ENCODE data around the gene OTC.

OTC gene

GRCh38 chrX:38341442-38341841 is 11.0 kb upstream of the OTC start:
- no peak for TF ChIP-seq EZH2phosphoT487 (IDR thresholded peaks at IDR 0.05; ENCODE audit: low read depth)

GRCh38 chrX:38342853-38343778 is 9.3 kb upstream of the OTC start:
- Histone ChIP-seq H3K79me2 (ENCODE audit: low read length) (no peaks in the 10 kb centered on the region), H3K36me3 (replicated peaks; ENCODE audit: low read depth, low read length) (no peaks in the 10 kb centered on the region), H3K4me2 (ENCODE audit: low read length) (no peak overlapping the region), H3K27me3 (ENCODE audit: low read depth, low read length) (no peaks in the 10 kb centered on the region), H3K4me3 (ENCODE audit: low read length) (no peak overlapping the region), H3K9me3 (ENCODE audit: insufficient read depth, low read length) (no peaks in the 10 kb centered on the region), H4K20me1 (ENCODE audit: insufficient read depth, low read length) (no peaks in the 10 kb centered on the region), H3K9ac (ENCODE audit: low read length) (no peak overlapping the region), H3K27ac (ENCODE audit: low read length) (no peak overlapping the region), H3K4me1 (ENCODE audit: low read length) (peaks cover 10% of the 10 kb centered on the region), H2AFZ (ENCODE audit: low read depth, low read length) (no peak overlapping the region)
- TF ChIP-seq EZH2phosphoT487 (IDR thresholded peaks at IDR 0.05; ENCODE audit: low read depth) (no peak), CTCF (IDR thresholded peaks at IDR 0.05; ENCODE audit: low read depth, low read length) (no peak)

More at GRCh38 chrX:38341442-38341841, 11.0 kb upstream of the OTC start:
- H3K27me3 ChIP-seq (ENCODE audit: low read depth, low read length), result no peaks in the 10 kb centered on the region
- H2AFZ ChIP-seq (ENCODE audit: low read depth, low read length), result no peak overlapping the region
- H3K4me1 ChIP-seq (ENCODE audit: low read length), result peaks cover 8% of the 10 kb centered on the region
- H3K9me3 ChIP-seq (ENCODE audit: insufficient read depth, low read length), result no peaks in the 10 kb centered on the region
- H3K9ac ChIP-seq (ENCODE audit: low read length), result no peak overlapping the region
- no peak overlapping the region for H3K27ac ChIP-seq (ENCODE audit: low read length)
- no peak overlapping the region for H3K4me2 ChIP-seq (ENCODE audit: low read length)
- H3K36me3 ChIP-seq (replicated peaks; ENCODE audit: low read depth, low read length), result no peaks in the 10 kb centered on the region
- no peaks in the 10 kb centered on the region for H3K79me2 ChIP-seq (ENCODE audit: low read length)
- no peaks in the 10 kb centered on the region for H4K20me1 ChIP-seq (ENCODE audit: insufficient read depth, low read length)
- no peak overlapping the region for H3K4me3 ChIP-seq (ENCODE audit: low read length)

- Histone ChIP-seq H3K9ac (ENCODE audit: low read length) (no peak overlapping the region), H4K20me1 (ENCODE audit: insufficient read depth, low read length) (no peaks in the 10 kb centered on the region), H3K79me2 (ENCODE audit: low read length) (no peaks in the 10 kb centered on the region), H3K27ac (ENCODE audit: low read length) (no peak overlapping the region), H3K36me3 (replicated peaks; ENCODE audit: low read depth, low read length) (no peaks in the 10 kb centered on the region), H3K4me1 (ENCODE audit: low read length) (peaks cover 10% of the 10 kb centered on the region), H3K27me3 (ENCODE audit: low read depth, low read length) (no peaks in the 10 kb centered on the region), H3K4me2 (ENCODE audit: low read length) (no peak overlapping the region), H3K4me3 (ENCODE audit: low read length) (no peak overlapping the region), H2AFZ (ENCODE audit: low read depth, low read length) (no peak overlapping the region), H3K9me3 (ENCODE audit: insufficient read depth, low read length) (no peaks in the 10 kb centered on the region)
- TF ChIP-seq CTCF (IDR thresholded peaks at IDR 0.05; ENCODE audit: low read depth, low read length) (no peak), EZH2phosphoT487 (IDR thresholded peaks at IDR 0.05; ENCODE audit: low read depth) (no peak)
These were observed 6.3 kb upstream of the OTC start for GRCh38 chrX:38346150-38346549.

- H4K20me1 ChIP-seq (ENCODE audit: insufficient read depth, low read length), result no peaks in the 10 kb centered on the region
- no peak overlapping the region for H2AFZ ChIP-seq (ENCODE audit: low read depth, low read length)
- H3K4me3 ChIP-seq (ENCODE audit: low read length), result no peak overlapping the region
- no peak overlapping the region for H3K4me2 ChIP-seq (ENCODE audit: low read length)
- TF ChIP-seq EZH2phosphoT487 (IDR thresholded peaks at IDR 0.05; ENCODE audit: low read depth), result no peak
- TF ChIP-seq CTCF (IDR thresholded peaks at IDR 0.05; ENCODE audit: low read depth, low read length), result no peak
- H3K9ac ChIP-seq (ENCODE audit: low read length), result no peak overlapping the region
- H3K27me3 ChIP-seq (ENCODE audit: low read depth, low read length), result no peaks in the 10 kb centered on the region
- no peaks in the 10 kb centered on the region for H3K79me2 ChIP-seq (ENCODE audit: low read length)
- no peaks in the 10 kb centered on the region for H3K9me3 ChIP-seq (ENCODE audit: insufficient read depth, low read length)
- H3K36me3 ChIP-seq (replicated peaks; ENCODE audit: low read depth, low read length), result no peaks in the 10 kb centered on the region
- H3K27ac ChIP-seq (ENCODE audit: low read length), result no peak overlapping the region
- peaks cover 10% of the 10 kb centered on the region for H3K4me1 ChIP-seq (ENCODE audit: low read length)
These were observed 5.3 kb upstream of the OTC start for GRCh38 chrX:38347136-38347535.
